ENCODE data around the gene TMEM132E.

TMEM132E gene

GRCh38 chr17:34580685-34581445 is 1.5 kb downstream of the TMEM132E start:
- peaks cover 52% of the 10 kb centered on the region for H3K27me3 ChIP-seq (replicated peaks; ENCODE audit: control insufficient read depth, insufficient read depth, low read length, poor library complexity, severe bottlenecking)
- peaks cover 25% of the 10 kb centered on the region for H3K4me1 ChIP-seq (ENCODE audit: control insufficient read depth, insufficient read depth, low read length, poor library complexity, severe bottlenecking)
- DNase-seq = no peak
- H3K4me3 ChIP-seq (ENCODE audit: insufficient read depth, low read depth, low read length, poor library complexity, severe bottlenecking) = peak overlapping the region; percentile 46
- no peaks in the 10 kb centered on the region for H3K9me3 ChIP-seq (ENCODE audit: control insufficient read depth, low read length)
- H3K27ac ChIP-seq (ENCODE audit: insufficient read depth, low read length, poor library complexity, severe bottlenecking) = no peak overlapping the region
- no peaks in the 10 kb centered on the region for H3K36me3 ChIP-seq (ENCODE audit: control insufficient read depth, insufficient read depth, low read length)

- Histone ChIP-seq H3K9me3 (ENCODE audit: control insufficient read depth, low read length) (no peaks in the 10 kb centered on the region), H3K27ac (ENCODE audit: insufficient read depth, low read length, poor library complexity, severe bottlenecking) (no peak overlapping the region), H3K36me3 (ENCODE audit: control insufficient read depth, insufficient read depth, low read length) (no peaks in the 10 kb centered on the region), H3K27me3 (replicated peaks; ENCODE audit: control insufficient read depth, insufficient read depth, low read length, poor library complexity, severe bottlenecking) (peaks cover 52% of the 10 kb centered on the region), H3K4me1 (ENCODE audit: control insufficient read depth, insufficient read depth, low read length, poor library complexity, severe bottlenecking) (peaks cover 25% of the 10 kb centered on the region), H3K4me3 (ENCODE audit: insufficient read depth, low read depth, low read length, poor library complexity, severe bottlenecking) (peak overlapping the region; percentile 46)
- no peak for DNase-seq
Observed at GRCh38 chr17:34581446-34582184, 2.2 kb downstream of the TMEM132E start.

GRCh38 chr17:34582185-34582900 is 3.0 kb downstream of the TMEM132E start:
- Histone ChIP-seq H3K9me3 (ENCODE audit: control insufficient read depth, low read length) (no peaks in the 10 kb centered on the region), H3K36me3 (ENCODE audit: control insufficient read depth, insufficient read depth, low read length) (no peaks in the 10 kb centered on the region), H3K4me3 (ENCODE audit: insufficient read depth, low read depth, low read length, poor library complexity, severe bottlenecking) (no peak overlapping the region), H3K27ac (ENCODE audit: insufficient read depth, low read length, poor library complexity, severe bottlenecking) (no peak overlapping the region), H3K27me3 (replicated peaks; ENCODE audit: control insufficient read depth, insufficient read depth, low read length, poor library complexity, severe bottlenecking) (peaks cover 48% of the 10 kb centered on the region), H3K4me1 (ENCODE audit: control insufficient read depth, insufficient read depth, low read length, poor library complexity, severe bottlenecking) (peaks cover 25% of the 10 kb centered on the region)
- DNase-seq = no peak

GRCh38 chr17:34582901-34583245 is 3.5 kb downstream of the TMEM132E start:
- no peaks in the 10 kb centered on the region for H3K9me3 ChIP-seq (ENCODE audit: control insufficient read depth, low read length)
- H3K4me1 ChIP-seq (ENCODE audit: control insufficient read depth, insufficient read depth, low read length, poor library complexity, severe bottlenecking) = peaks cover 25% of the 10 kb centered on the region
- peaks cover 46% of the 10 kb centered on the region for H3K27me3 ChIP-seq (replicated peaks; ENCODE audit: control insufficient read depth, insufficient read depth, low read length, poor library complexity, severe bottlenecking)
- H3K27ac ChIP-seq (ENCODE audit: insufficient read depth, low read length, poor library complexity, severe bottlenecking) = no peak overlapping the region
- no peak for DNase-seq
- H3K36me3 ChIP-seq (ENCODE audit: control insufficient read depth, insufficient read depth, low read length) = no peaks in the 10 kb centered on the region
- no peak overlapping the region for H3K4me3 ChIP-seq (ENCODE audit: insufficient read depth, low read depth, low read length, poor library complexity, severe bottlenecking)

- DNase-seq = no peak
- peaks cover 16% of the 10 kb centered on the region for H3K4me1 ChIP-seq (ENCODE audit: control insufficient read depth, insufficient read depth, low read length, poor library complexity, severe bottlenecking)
- no peak overlapping the region for H3K27ac ChIP-seq (ENCODE audit: insufficient read depth, low read length, poor library complexity, severe bottlenecking)
- no peaks in the 10 kb centered on the region for H3K36me3 ChIP-seq (ENCODE audit: control insufficient read depth, insufficient read depth, low read length)
- peaks cover 34% of the 10 kb centered on the region for H3K27me3 ChIP-seq (replicated peaks; ENCODE audit: control insufficient read depth, insufficient read depth, low read length, poor library complexity, severe bottlenecking)
- no peaks in the 10 kb centered on the region for H3K9me3 ChIP-seq (ENCODE audit: control insufficient read depth, low read length)
- H3K4me3 ChIP-seq (ENCODE audit: insufficient read depth, low read depth, low read length, poor library complexity, severe bottlenecking) = no peak overlapping the region
Observed at GRCh38 chr17:34584805-34585416, 5.5 kb downstream of the TMEM132E start.

GRCh38 chr17:34586346-34586846 is 7.0 kb downstream of the TMEM132E start:
- Histone ChIP-seq H3K4me3 (ENCODE audit: insufficient read depth, low read depth, low read length, poor library complexity, severe bottlenecking) (no peak overlapping the region), H3K36me3 (ENCODE audit: control insufficient read depth, insufficient read depth, low read length) (no peaks in the 10 kb centered on the region), H3K9me3 (ENCODE audit: control insufficient read depth, low read length) (no peaks in the 10 kb centered on the region), H3K27me3 (replicated peaks; ENCODE audit: control insufficient read depth, insufficient read depth, low read length, poor library complexity, severe bottlenecking) (peaks cover 19% of the 10 kb centered on the region), H3K4me1 (ENCODE audit: control insufficient read depth, insufficient read depth, low read length, poor library complexity, severe bottlenecking) (peaks cover 4% of the 10 kb centered on the region), H3K27ac (ENCODE audit: insufficient read depth, low read length, poor library complexity, severe bottlenecking) (no peak overlapping the region)
- DNase-seq = no peak

- no peak for DNase-seq
Observed at GRCh38 chr17:34588266-34588665, 8.9 kb downstream of the TMEM132E start.

GRCh38 chr17:34589120-34589965 is 10.0 kb downstream of the TMEM132E start:
- DNase-seq = no peak
- Histone ChIP-seq H3K4me1 (ENCODE audit: control insufficient read depth, insufficient read depth, low read length, poor library complexity, severe bottlenecking) (no peaks in the 10 kb centered on the region), H3K4me3 (ENCODE audit: insufficient read depth, low read depth, low read length, poor library complexity, severe bottlenecking) (no peak overlapping the region), H3K36me3 (ENCODE audit: control insufficient read depth, insufficient read depth, low read length) (no peaks in the 10 kb centered on the region), H3K9me3 (ENCODE audit: control insufficient read depth, low read length) (no peaks in the 10 kb centered on the region), H3K27me3 (replicated peaks; ENCODE audit: control insufficient read depth, insufficient read depth, low read length, poor library complexity, severe bottlenecking) (peaks cover 3% of the 10 kb centered on the region), H3K27ac (ENCODE audit: insufficient read depth, low read length, poor library complexity, severe bottlenecking) (no peak overlapping the region)

More at GRCh38 chr17:34588266-34588665, 8.9 kb downstream of the TMEM132E start:
- Histone ChIP-seq H3K27me3 (replicated peaks; ENCODE audit: control insufficient read depth, insufficient read depth, low read length, poor library complexity, severe bottlenecking) (peaks cover 6% of the 10 kb centered on the region), H3K9me3 (ENCODE audit: control insufficient read depth, low read length) (no peaks in the 10 kb centered on the region), H3K36me3 (ENCODE audit: control insufficient read depth, insufficient read depth, low read length) (no peaks in the 10 kb centered on the region), H3K4me1 (ENCODE audit: control insufficient read depth, insufficient read depth, low read length, poor library complexity, severe bottlenecking) (no peaks in the 10 kb centered on the region), H3K27ac (ENCODE audit: insufficient read depth, low read length, poor library complexity, severe bottlenecking) (no peak overlapping the region), H3K4me3 (ENCODE audit: insufficient read depth, low read depth, low read length, poor library complexity, severe bottlenecking) (no peak overlapping the region)

GRCh38 chr17:34592002-34592401 is 12.6 kb downstream of the TMEM132E start:
- H3K27ac ChIP-seq (ENCODE audit: insufficient read depth, low read length, poor library complexity, severe bottlenecking) = no peak overlapping the region
- no peak overlapping the region for H3K4me3 ChIP-seq (ENCODE audit: insufficient read depth, low read depth, low read length, poor library complexity, severe bottlenecking)
- DNase-seq = no peak
- H3K36me3 ChIP-seq (ENCODE audit: control insufficient read depth, insufficient read depth, low read length) = no peaks in the 10 kb centered on the region
- H3K9me3 ChIP-seq (ENCODE audit: control insufficient read depth, low read length) = no peaks in the 10 kb centered on the region
- H3K27me3 ChIP-seq (replicated peaks; ENCODE audit: control insufficient read depth, insufficient read depth, low read length, poor library complexity, severe bottlenecking) = peaks cover 3% of the 10 kb centered on the region
- H3K4me1 ChIP-seq (ENCODE audit: control insufficient read depth, insufficient read depth, low read length, poor library complexity, severe bottlenecking) = no peaks in the 10 kb centered on the region
